Choroid plexus epithelial cell (primary cell): Measurements from ENCODE around the gene PMPCB.
"Not testable (repeated sequence)": the region's sequence is repeated elsewhere in the genome, so short reads cannot be mapped to it uniquely, and the experiment has no call there.

ENCODE experiments used
- DNase-seq: peaks from one replicate; pipeline ENCODE4 v3.0.0-alpha.2; 2010; ENCODE audit warnings: low read depth
- H3K4me3 ChIP-seq: 2 replicates; pipeline ENCODE4 v1.5.1; 2011; ENCODE audit warnings: low read depth, mild to moderate bottlenecking, control low read depth, low read length, moderate library complexity
- CTCF ChIP-seq: conservative IDR thresholded peaks from 2 replicates; pipeline ENCODE4 v1.5.1; 2011; ENCODE audit warnings: low read depth, mild to moderate bottlenecking, control low read depth, inconsistent platforms, low read length, moderate library complexity

The PMPCB gene

DNA sequence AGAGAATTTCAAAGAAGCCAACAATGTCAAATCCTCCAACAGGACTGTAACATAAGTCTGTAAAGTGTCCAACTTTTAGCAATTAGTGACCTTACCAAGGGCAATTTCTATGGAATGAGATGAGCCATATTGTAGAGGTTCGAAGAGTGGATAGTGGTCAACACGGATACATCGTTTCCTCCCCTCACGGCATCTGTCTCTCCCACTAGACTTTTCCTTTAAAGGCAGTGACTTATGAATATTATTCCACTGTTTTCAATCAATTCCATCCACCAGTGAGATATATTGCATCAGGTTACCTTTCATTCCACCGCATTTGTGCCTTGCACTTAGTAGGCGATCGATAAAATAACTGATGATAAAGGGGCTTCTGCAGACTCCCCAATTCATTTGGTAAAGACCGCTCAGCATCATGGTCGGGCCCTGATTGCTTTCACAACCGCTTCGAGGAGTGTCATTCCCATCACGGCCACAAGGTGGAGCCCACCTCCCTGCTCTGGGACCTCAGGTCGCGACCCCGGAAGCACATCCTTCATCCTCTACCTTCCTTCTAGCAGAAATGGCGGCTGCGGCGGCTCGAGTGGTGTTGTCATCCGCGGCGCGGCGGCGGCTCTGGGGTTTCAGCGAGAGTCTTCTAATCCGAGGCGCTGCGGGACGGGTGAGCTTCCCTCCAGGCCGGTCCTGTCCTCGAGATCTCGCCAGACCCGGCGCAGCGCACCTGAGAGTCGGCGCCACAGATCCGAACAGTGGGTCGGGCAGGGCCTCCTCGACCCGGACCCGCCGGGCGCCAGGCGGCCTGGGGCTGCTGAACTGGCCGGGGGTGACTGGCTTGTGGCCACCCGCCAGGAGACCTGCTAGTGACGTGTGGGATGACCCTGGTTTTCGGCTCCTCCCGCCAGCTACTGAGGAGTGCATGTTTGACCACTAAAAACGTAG, at the start of gene PMPCB:
Gene PMPCB (plus strand): TSS at position 535 of the 936 bp plus-strand sequence. CDS start 25 bp downstream, at position 560.
- peak; percentile 94 for DNase-seq
- TF ChIP-seq CTCF, result peak; percentile 97

DNA sequence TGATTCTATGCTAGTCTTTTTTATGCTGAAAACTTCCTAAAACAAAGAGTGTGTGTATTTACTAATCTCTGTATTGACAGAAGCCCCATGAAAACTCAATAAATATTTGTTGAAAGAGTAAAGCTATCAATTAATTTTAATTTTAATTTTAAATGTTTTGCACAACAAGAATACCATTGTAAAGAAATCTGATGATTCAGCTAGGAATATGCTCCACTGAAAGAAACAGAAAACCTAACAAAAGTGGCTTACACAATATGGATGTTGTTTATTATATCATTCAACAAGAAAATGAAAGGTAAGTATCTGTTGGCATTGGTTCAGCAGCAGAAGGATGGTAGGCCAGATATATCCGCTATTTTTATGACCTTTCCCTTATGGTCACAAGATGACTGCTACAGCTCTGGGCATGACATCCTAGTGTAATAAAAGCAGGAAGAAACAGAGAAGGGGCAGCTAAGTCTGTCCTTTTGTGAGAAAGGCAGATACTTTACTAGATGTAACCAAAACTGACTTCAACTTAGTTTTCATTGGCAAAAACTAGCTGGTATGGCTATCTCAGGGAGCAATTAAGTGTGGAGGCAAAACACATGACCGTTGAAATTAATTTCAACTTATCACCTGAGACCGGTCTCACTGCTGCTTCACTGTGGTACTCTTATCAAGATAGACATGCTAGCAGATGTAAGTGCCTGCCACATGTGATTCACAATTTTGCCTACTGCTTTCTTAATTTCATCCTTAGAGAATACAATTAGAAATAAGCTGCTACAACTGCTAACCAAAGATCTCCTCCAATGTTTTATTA, 43.3 kb upstream of the PMPCB start:
- DNase-seq, H3K4me3 ChIP-seq: not testable (repeated sequence)

More for the DNA sequence above, at the start of gene PMPCB:
- H3K4me3 ChIP-seq, result peak within 1 kb of the TSS; percentile 91

GRCh38 chr7:103264054-103264453, 33.2 kb upstream of the PMPCB start:
- not testable (repeated sequence) for DNase-seq

GRCh38 chr7:103266229-103266628, 31.0 kb upstream of the PMPCB start:
- H3K4me3 ChIP-seq, DNase-seq: not testable (repeated sequence)

More at GRCh38 chr7:103264054-103264453, 33.2 kb upstream of the PMPCB start:
- not testable (repeated sequence) for H3K4me3 ChIP-seq

DNA sequence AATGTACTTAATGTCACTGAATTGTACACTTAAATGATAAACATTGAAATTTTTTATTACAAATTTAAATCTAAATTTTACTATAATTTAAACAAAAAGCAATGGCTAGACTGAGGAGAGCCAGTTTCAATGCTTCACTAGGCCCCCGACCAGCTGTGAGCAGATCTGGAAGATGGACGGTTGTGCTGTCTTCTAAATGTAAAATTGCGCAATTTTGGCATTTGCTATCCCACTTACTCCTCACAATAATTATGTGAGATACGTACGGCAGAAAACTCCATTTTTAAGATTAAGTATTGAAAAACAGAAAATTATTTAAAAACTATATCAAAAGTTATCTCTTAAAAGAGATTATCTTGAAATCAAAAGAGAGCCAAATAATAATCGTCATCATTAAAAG, 23.9 kb upstream of the PMPCB start:
- not testable (repeated sequence) for DNase-seq, H3K4me3 ChIP-seq

DNA sequence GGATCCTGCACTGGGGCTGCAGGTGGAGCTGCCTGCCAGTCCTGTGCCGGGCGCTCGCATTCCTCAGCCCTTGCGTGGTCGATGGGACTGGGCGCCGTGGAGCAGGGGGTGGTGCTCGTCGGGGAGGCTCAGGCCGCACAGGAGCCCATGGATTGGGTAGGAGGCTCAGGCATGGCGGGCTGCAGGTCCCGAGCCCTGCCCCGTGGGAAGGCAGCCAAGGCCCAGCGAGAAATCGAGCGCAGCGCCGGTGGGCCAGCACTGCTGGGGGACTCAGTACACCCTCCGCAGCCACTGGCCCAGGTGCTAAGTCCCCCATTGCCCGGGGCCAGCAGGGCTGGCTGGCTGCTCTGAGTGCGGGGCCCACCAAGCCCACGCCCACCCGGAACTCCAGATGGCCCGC, 22.4 kb upstream of the PMPCB start:
- DNase-seq, H3K4me3 ChIP-seq: not testable (repeated sequence)

DNA sequence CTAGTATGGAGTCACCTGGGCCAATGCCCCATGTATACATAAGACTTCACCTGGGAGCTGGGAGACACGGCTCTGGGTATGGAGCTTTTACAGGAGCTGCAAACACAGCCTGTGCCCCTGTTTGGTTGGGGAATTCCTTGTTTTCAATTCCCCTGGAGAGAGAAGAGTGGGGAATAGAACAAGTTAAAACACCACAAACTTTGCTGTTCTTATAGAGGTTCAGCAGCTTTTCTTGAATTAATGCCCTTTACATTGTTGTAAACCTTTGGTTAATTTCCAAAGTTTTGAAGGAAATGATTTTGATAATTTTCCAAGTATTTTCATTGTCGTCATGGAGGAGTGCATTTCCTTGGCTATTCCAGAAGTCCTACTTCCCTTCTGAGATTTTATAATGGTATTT, 19.0 kb upstream of the PMPCB start:
- not testable (repeated sequence) for DNase-seq, H3K4me3 ChIP-seq

- H3K4me3 ChIP-seq, result peak overlapping the region; percentile 61
- peak; percentile 18 for DNase-seq
Observed at GRCh38 chr7:103279636-103279962, 17.6 kb upstream of the PMPCB start.

GRCh38 chr7:103279963-103280802, 17.1 kb upstream of the PMPCB start:
- peak; percentile 59 for DNase-seq
- peak overlapping the region; percentile 61 for H3K4me3 ChIP-seq

DNA sequence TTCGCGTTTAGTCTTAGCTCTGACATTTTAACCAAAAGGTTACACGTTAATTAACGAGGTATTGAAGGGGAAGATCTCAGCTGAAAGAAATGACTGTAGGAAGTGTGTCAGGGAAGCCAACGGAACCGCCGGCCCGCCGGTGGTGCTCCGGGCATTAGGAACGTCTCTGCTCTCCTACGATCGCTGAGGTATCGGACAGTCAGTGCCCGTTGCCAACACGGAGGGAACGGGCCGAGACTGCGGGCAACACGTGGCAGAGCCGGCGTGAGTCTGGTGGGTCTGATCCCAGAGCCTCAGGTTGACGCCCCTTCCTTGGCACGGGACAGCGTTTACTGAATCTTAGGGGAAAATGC, 16.5 kb upstream of the PMPCB start:
- DNase-seq, result peak; percentile 8

DNA sequence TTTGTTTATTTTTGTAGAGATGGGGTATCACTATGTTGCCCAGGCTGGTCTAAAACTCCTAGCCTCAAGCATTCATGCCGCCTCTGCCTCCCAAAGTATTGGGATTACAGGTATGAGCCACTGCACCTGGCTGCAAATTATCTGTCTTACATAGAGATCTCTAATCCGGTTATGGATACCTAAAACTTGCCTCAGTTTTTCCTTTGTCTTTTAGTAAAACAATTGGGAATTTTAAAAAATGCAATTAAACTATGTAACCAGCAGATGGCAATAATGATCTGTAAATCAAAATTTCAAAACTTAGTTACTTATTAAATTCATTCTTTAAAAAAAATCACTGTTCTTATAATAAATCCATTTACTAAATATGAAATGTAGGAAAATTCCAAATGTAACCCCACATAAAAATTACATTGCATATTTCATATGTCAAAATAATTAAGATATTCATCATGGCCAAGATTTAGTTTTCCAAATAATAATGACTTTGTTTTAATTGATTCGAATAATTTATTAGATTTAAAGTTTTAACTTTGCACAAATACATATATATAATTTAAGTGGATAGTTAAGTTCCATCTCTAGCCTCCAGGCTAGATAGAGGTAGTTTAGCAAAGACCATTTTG, 14.3 kb upstream of the PMPCB start:
- DNase-seq, result not testable (repeated sequence)

More for the DNA sequence above, 16.5 kb upstream of the PMPCB start:
- peak overlapping the region; percentile 61 for H3K4me3 ChIP-seq

GRCh38 chr7:103292122-103292521, 5.1 kb upstream of the PMPCB start:
- no peak for DNase-seq
- no peak overlapping the region for H3K4me3 ChIP-seq
- TF ChIP-seq CTCF, result no peak

More for the DNA sequence above, 14.3 kb upstream of the PMPCB start:
- not testable (repeated sequence) for H3K4me3 ChIP-seq
